ENCODE results near the gene STON2. TPM values are rescaled to one million over a fixed set of nuclear protein-coding genes. Genes with fewer than 3 reads are reported as not detected.
"Not testable (repeated sequence)": the region's sequence is repeated elsewhere in the genome, so short reads cannot be mapped to it uniquely, and the experiment has no call there.

Gene STON2
- total RNA-seq, 1 donor, result 3.3 TPM

GRCh38 chr14:81243499-81243898, 156.6 kb downstream of the STON2 start:
- TF ChIP-seq, protein P1, sequence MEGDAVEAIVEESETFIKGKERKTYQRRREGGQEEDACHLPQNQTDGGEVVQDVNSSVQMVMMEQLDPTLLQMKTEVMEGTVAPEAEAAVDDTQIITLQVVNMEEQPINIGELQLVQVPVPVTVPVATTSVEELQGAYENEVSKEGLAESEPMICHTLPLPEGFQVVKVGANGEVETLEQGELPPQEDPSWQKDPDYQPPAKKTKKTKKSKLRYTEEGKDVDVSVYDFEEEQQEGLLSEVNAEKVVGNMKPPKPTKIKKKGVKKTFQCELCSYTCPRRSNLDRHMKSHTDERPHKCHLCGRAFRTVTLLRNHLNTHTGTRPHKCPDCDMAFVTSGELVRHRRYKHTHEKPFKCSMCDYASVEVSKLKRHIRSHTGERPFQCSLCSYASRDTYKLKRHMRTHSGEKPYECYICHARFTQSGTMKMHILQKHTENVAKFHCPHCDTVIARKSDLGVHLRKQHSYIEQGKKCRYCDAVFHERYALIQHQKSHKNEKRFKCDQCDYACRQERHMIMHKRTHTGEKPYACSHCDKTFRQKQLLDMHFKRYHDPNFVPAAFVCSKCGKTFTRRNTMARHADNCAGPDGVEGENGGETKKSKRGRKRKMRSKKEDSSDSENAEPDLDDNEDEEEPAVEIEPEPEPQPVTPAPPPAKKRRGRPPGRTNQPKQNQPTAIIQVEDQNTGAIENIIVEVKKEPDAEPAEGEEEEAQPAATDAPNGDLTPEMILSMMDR (IDR thresholded peaks at IDR 0.05; ENCODE audit: insufficient read depth, low read length), result no peak
- no peak for DNase-seq (ENCODE audit: low read depth)
- no peak overlapping the region for H3K4me3 ChIP-seq (ENCODE audit: low read depth, low read length)

GRCh38 chr14:81236849-81237248, 163.3 kb downstream of the STON2 start:
- H3K4me3 ChIP-seq (ENCODE audit: low read depth, low read length); DNase-seq (ENCODE audit: low read depth): not testable (repeated sequence)

- DNase-seq (ENCODE audit: low read depth), result no peak
These were observed 164.0 kb downstream of the STON2 start for GRCh38 chr14:81236138-81236537.

GRCh38 chr14:81235096-81235495, 165.0 kb downstream of the STON2 start:
- no peak overlapping the region for H3K4me3 ChIP-seq (ENCODE audit: low read depth, low read length)
- no peak for DNase-seq (ENCODE audit: low read depth)
- TF ChIP-seq, protein P1 (IDR thresholded peaks at IDR 0.05; ENCODE audit: insufficient read depth, low read length), result no peak

More at GRCh38 chr14:81236138-81236537, 164.0 kb downstream of the STON2 start:
- TF ChIP-seq, protein P1 (IDR thresholded peaks at IDR 0.05; ENCODE audit: insufficient read depth, low read length), result no peak
- no peak overlapping the region for H3K4me3 ChIP-seq (ENCODE audit: low read depth, low read length)

- TF ChIP-seq, protein P1 (IDR thresholded peaks at IDR 0.05; ENCODE audit: insufficient read depth, low read length), result no peak
These were observed 165.8 kb downstream of the STON2 start for GRCh38 chr14:81234278-81234677.

GRCh38 chr14:81233615-81234014, 166.5 kb downstream of the STON2 start:
- TF ChIP-seq, protein P1 (IDR thresholded peaks at IDR 0.05; ENCODE audit: insufficient read depth, low read length), result no peak
- no peak overlapping the region for H3K4me3 ChIP-seq (ENCODE audit: low read depth, low read length)
- DNase-seq (ENCODE audit: low read depth), result no peak

More at GRCh38 chr14:81234278-81234677, 165.8 kb downstream of the STON2 start:
- H3K4me3 ChIP-seq (ENCODE audit: low read depth, low read length), result no peak overlapping the region
- DNase-seq (ENCODE audit: low read depth), result no peak

DNA sequence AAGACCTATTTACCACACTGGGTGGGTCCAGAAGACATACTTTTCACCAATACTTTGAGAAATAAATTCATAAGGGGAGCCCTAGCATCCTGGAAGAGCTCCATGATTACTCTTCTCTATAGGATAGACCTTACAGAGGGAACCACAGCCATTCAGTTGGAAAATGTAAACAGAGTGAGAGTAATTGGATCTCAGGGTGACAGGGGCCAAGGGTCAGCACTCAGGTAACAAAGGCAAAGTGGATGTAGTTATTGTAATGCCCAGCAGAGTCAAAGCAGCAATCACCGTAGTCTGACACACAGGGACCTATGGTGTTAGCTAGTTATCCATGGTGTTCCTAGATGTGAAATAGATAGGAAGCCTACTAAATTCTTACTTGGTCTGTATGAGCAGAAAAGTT, 168.6 kb downstream of the STON2 start:
- no peak overlapping the region for H3K4me3 ChIP-seq (ENCODE audit: low read depth, low read length)
- TF ChIP-seq, protein P1 (IDR thresholded peaks at IDR 0.05; ENCODE audit: insufficient read depth, low read length), result no peak
- DNase-seq (ENCODE audit: low read depth), result no peak

All from fibroblast of the aortic adventitia (primary cell).